GM23338 (cell line): ENCODE data around the gene SH2D3C. TPM values are rescaled to one million over a fixed set of nuclear protein-coding genes. Genes with fewer than 3 reads are reported as not detected.

Experiments
- ATAC-seq: fragments of 200-7000 bp; cut with Tn5 transposase; 3 replicates; pipeline ENCODE4 v1.9.1; 2020
- DNase-seq: peaks from one replicate; pipeline ENCODE4 v3.0.0-alpha.2; 2015; ENCODE audit warnings: low spot score
- H2AFZ ChIP-seq: fragments of 200-600 bp; sonication (generic); 2 replicates; pipeline ENCODE4 v1.8.0; 2016; ENCODE audit warnings: antibody characterized with exemption, mild to moderate bottlenecking, moderate library complexity
- H3F3A ChIP-seq: fragments of 200-600 bp; sonication (generic); replicated peaks from 2 replicates; pipeline ENCODE4 v1.8.0; 2017; ENCODE audit warnings: antibody characterized with exemption, mixed run types, low read depth
- H3K27ac ChIP-seq: fragments of 200-600 bp; sonication (generic); 2 replicates; pipeline ENCODE4 v1.6.1; 2016; ENCODE audit warnings: low read depth
- H3K27me3 ChIP-seq: fragments of 200-600 bp; sonication (generic); 2 replicates; pipeline ENCODE4 v1.8.0; 2016; ENCODE audit warnings: mild to moderate bottlenecking, mixed run types, moderate library complexity; ENCODE audit not compliant: insufficient read depth
- H3K36me3 ChIP-seq: fragments of 200-600 bp; sonication (generic); 2 replicates; pipeline ENCODE4 v1.8.0; 2016; ENCODE audit warnings: mild to moderate bottlenecking; ENCODE audit not compliant: insufficient read depth
- H3K4me1 ChIP-seq: fragments of 200-600 bp; sonication (generic); 2 replicates; pipeline ENCODE4 v1.8.0; 2016; ENCODE audit warnings: mild to moderate bottlenecking, moderate library complexity; ENCODE audit not compliant: insufficient read depth
- H3K4me2 ChIP-seq: fragments of 200-600 bp; sonication (generic); 2 replicates; pipeline ENCODE4 v1.7.1; 2017; ENCODE audit warnings: mixed run types
- H3K4me3 ChIP-seq: fragments of 200-600 bp; sonication (generic); 2 replicates; pipeline ENCODE4 v1.6.1; 2016; ENCODE audit warnings: mixed run types
- H3K79me2 ChIP-seq: fragments of 200-600 bp; sonication (generic); replicated peaks from 2 replicates; pipeline ENCODE4 v1.8.0; 2017; ENCODE audit warnings: mild to moderate bottlenecking; ENCODE audit not compliant: insufficient read depth
- H3K9me2 ChIP-seq: fragments of 200-600 bp; sonication (generic); 2 replicates; pipeline ENCODE4 v1.8.0; 2017; ENCODE audit not compliant: insufficient read depth
- H4K20me1 ChIP-seq: fragments of 200-600 bp; sonication (generic); replicated peaks from 2 replicates; pipeline ENCODE4 v1.8.0; 2017; ENCODE audit warnings: mild to moderate bottlenecking; ENCODE audit not compliant: insufficient read depth
- H3K27ac Mint-ChIP-seq: 2 replicates; pipeline ENCODE4 v1.8.0; 2020; ENCODE audit warnings: inconsistent platforms, mild to moderate bottlenecking, moderate library complexity, mixed read lengths
- H3K27me3 Mint-ChIP-seq: 3 replicates; pipeline ENCODE4 v1.8.0; 2022; ENCODE audit warnings: low read depth, mild to moderate bottlenecking, moderate library complexity, mixed read lengths, inconsistent platforms; ENCODE audit not compliant: insufficient read depth, poor library complexity
- H3K36me3 Mint-ChIP-seq: 3 replicates; pipeline ENCODE4 v1.8.0; 2021; ENCODE audit warnings: low read depth, mild to moderate bottlenecking, inconsistent platforms, moderate library complexity, mixed read lengths
- H3K4me1 Mint-ChIP-seq: 3 replicates; pipeline ENCODE4 v1.8.0; 2020; ENCODE audit warnings: mild to moderate bottlenecking, inconsistent platforms, mixed read lengths
- H3K4me3 Mint-ChIP-seq: 3 replicates; pipeline ENCODE4 v1.8.0; 2021; ENCODE audit warnings: moderate library complexity, mild to moderate bottlenecking, inconsistent platforms, mixed read lengths
- H3K9me3 Mint-ChIP-seq: 3 replicates; pipeline ENCODE4 v1.8.0; 2020; ENCODE audit warnings: moderate library complexity, mild to moderate bottlenecking, inconsistent platforms, mixed read lengths
- CREB1 ChIP-seq: fragments of 250-450 bp; sonication (Bioruptor Pico); IDR thresholded peaks from 2 replicates; pipeline ENCODE4 v1.5.0; 2020; ENCODE audit warnings: low read depth, mild to moderate bottlenecking, moderate library complexity
- CTCF ChIP-seq, 2 experiments: fragments of 200-600 bp in 1 of 2; sonication (generic) in 1 of 2; conservative IDR thresholded peaks; 2 replicates each; pipeline versions ENCODE4 v1.5.1 to v1.6.1; 2016 to 2017; ENCODE audit warnings: antibody characterized with exemption in 2 of 2, low read depth in 2 of 2, mild to moderate bottlenecking in 2 of 2, moderate library complexity in 1 of 2
- EZH2 ChIP-seq: fragments of 200-600 bp; sonication (generic); IDR thresholded peaks from one replicate; pipeline ENCODE4 v1.8.0; 2017; ENCODE audit warnings: antibody characterized with exemption, mild to moderate bottlenecking, low read depth; ENCODE audit not compliant: unreplicated experiment
- EZH2phosphoT487 ChIP-seq: fragments of 200-600 bp; sonication (generic); IDR thresholded peaks from one replicate; pipeline ENCODE4 v1.8.1; 2018; ENCODE audit warnings: antibody characterized with exemption; ENCODE audit not compliant: unreplicated experiment
- JUNB ChIP-seq: IDR thresholded peaks from one replicate; pipeline ENCODE4 v1.6.1; 2016; ENCODE audit warnings: antibody characterized with exemption; ENCODE audit not compliant: unreplicated experiment
- NANOG ChIP-seq: IDR thresholded peaks from 2 replicates; pipeline ENCODE4 v1.6.1; 2016; ENCODE audit warnings: antibody characterized with exemption, borderline replicate concordance
- POLR2AphosphoS5 ChIP-seq: IDR thresholded peaks from 2 replicates; pipeline ENCODE4 v1.6.1; 2016; ENCODE audit warnings: antibody characterized with exemption, low read depth
- STAT1 ChIP-seq: IDR thresholded peaks from one replicate; pipeline ENCODE4 v1.6.1; 2016; ENCODE audit warnings: antibody characterized with exemption; ENCODE audit not compliant: unreplicated experiment
- ZNF331 ChIP-seq: fragments of 250-450 bp; sonication (Bioruptor Pico); IDR thresholded peaks from 2 replicates; pipeline ENCODE4 v1.5.0; 2020; ENCODE audit warnings: low read depth, mild to moderate bottlenecking, moderate library complexity
- ZNF462 ChIP-seq: fragments of 250-450 bp; sonication (Bioruptor Pico); IDR thresholded peaks from 2 replicates; pipeline ENCODE4 v1.5.0; 2020; ENCODE audit warnings: mild to moderate bottlenecking, moderate library complexity
- polyA plus RNA-seq: library from polyadenylated mRNA; unstranded; fragments of >200 nt; fragmentation: Nextera tagmentation; extraction: Ambion mirVana; gene quantifications from 2 replicates; pipeline ENCODE4 v1.2.1, GENCODE V29; 2016
- total RNA-seq: library from RNA; depleted of rRNA; stranded (reverse); fragments of >200 nt; shearing (Covaris generic); gene quantifications from 2 replicates; pipeline ENCODE4 v1.2.3, GENCODE V29; 2014

SH2D3C gene
- total and polyA plus RNA-seq, 2 experiments from 2014 or later, result 4.2 to 4.5 TPM

GRCh38 chr9:127786773-127787104 is 8.3 kb upstream of the SH2D3C start:
- Histone ChIP-seq H2AFZ (no peak overlapping the region), H4K20me1 (peaks cover 27% of the 10 kb centered on the region), H3K4me2 (peak overlapping the region; percentile 86), H3K27me3 (no peaks in the 10 kb centered on the region), H3F3A (peaks cover 40% of the 10 kb centered on the region), H3K9me2 (no peaks in the 10 kb centered on the region), H3K4me1 (peaks cover 11% of the 10 kb centered on the region), H3K27ac (peak overlapping the region; percentile 96), H3K4me3 (peak overlapping the region; percentile 99), H3K79me2 (peaks cover 35% of the 10 kb centered on the region), H3K36me3 (peaks cover 49% of the 10 kb centered on the region)
- Mint-ChIP-seq H3K9me3 (no peaks in the 10 kb centered on the region), H3K4me1 (peaks cover 16% of the 10 kb centered on the region), H3K27ac (peak overlapping the region; percentile 96), H3K4me3 (peak overlapping the region; percentile 96), H3K27me3 (peaks cover 15% of the 10 kb centered on the region), H3K36me3 (peaks cover 54% of the 10 kb centered on the region)
- TF ChIP-seq CTCF (conservative IDR thresholded peaks at IDR 0.05; ENCODE audit: low read depth in 2 of 2), result peak in 1 of 2 experiments; percentile 54; a peak in 2 of 4 replicates
- no peak for TF ChIP-seq EZH2
- no peak for TF ChIP-seq CREB1 (CRISPR knock-in tag)
- TF ChIP-seq NANOG, result no peak
- no peak for ATAC-seq
- no peak for DNase-seq

- Histone ChIP-seq H3K4me3 (peak within 1 kb of the TSS; percentile 99), H3K27me3 (no peaks in the 10 kb centered on the region), H4K20me1 (peaks cover 23% of the 10 kb centered on the region), H3K9me2 (no peaks in the 10 kb centered on the region), H2AFZ (peak within 1 kb of the TSS; percentile 78), H3K4me2 (peak within 1 kb of the TSS; percentile 86), H3F3A (peaks cover 38% of the 10 kb centered on the region), H3K79me2 (peaks cover 35% of the 10 kb centered on the region), H3K27ac (peak within 1 kb of the TSS; percentile 96), H3K36me3 (peaks cover 43% of the 10 kb centered on the region), H3K4me1 (peaks cover 11% of the 10 kb centered on the region)
- DNase-seq (peak; percentile 94), ATAC-seq (peak; percentile 76)
- Mint-ChIP-seq H3K36me3 (peaks cover 48% of the 10 kb centered on the region), H3K27ac (peak within 1 kb of the TSS; percentile 96), H3K4me1 (peaks cover 16% of the 10 kb centered on the region), H3K9me3 (no peaks in the 10 kb centered on the region), H3K27me3 (peaks cover 14% of the 10 kb centered on the region), H3K4me3 (peak within 1 kb of the TSS; percentile 96)
- TF ChIP-seq EZH2, result no peak
- TF ChIP-seq CREB1 (CRISPR knock-in tag), result peak; percentile 59
- TF ChIP-seq POLR2AphosphoS5, result peak; percentile 61
- TF ChIP-seq ZNF462 (CRISPR knock-in tag), result no peak
- TF ChIP-seq CTCF (conservative IDR thresholded peaks at IDR 0.05; ENCODE audit: low read depth in 2 of 2), result peak in 1 of 2 experiments; percentile 58; a peak in 2 of 4 replicates
- TF ChIP-seq EZH2phosphoT487, result no peak
- TF ChIP-seq STAT1, result no peak
- TF ChIP-seq JUNB, result no peak
- TF ChIP-seq NANOG, result no peak
- TF ChIP-seq ZNF331 (CRISPR knock-in tag), result no peak
Observed at GRCh38 chr9:127785933-127786772, 7.7 kb upstream of the SH2D3C start, which contains the start of gene CDK9. TSS of gene CDK9 (plus strand) at chr9:127786034. CDS start at chr9:127786149, 115 bp downstream.
